NCI-H82 treated with DMSO at 0.1 percent for 48 hours (cell line): Measurements from ENCODE around the gene HACD1.
A peak's percentile ranks its signal among the peaks of the same experiment; 100 is the strongest.

Experiments
- DNase-seq: peaks from one replicate; lab custom pipeline; 2025; ENCODE audit not compliant: unreplicated experiment; lab: John Stamatoyannopoulos, UW

The HACD1 gene, protein sequence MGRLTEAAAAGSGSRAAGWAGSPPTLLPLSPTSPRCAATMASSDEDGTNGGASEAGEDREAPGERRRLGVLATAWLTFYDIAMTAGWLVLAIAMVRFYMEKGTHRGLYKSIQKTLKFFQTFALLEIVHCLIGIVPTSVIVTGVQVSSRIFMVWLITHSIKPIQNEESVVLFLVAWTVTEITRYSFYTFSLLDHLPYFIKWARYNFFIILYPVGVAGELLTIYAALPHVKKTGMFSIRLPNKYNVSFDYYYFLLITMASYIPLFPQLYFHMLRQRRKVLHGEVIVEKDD

DNA sequence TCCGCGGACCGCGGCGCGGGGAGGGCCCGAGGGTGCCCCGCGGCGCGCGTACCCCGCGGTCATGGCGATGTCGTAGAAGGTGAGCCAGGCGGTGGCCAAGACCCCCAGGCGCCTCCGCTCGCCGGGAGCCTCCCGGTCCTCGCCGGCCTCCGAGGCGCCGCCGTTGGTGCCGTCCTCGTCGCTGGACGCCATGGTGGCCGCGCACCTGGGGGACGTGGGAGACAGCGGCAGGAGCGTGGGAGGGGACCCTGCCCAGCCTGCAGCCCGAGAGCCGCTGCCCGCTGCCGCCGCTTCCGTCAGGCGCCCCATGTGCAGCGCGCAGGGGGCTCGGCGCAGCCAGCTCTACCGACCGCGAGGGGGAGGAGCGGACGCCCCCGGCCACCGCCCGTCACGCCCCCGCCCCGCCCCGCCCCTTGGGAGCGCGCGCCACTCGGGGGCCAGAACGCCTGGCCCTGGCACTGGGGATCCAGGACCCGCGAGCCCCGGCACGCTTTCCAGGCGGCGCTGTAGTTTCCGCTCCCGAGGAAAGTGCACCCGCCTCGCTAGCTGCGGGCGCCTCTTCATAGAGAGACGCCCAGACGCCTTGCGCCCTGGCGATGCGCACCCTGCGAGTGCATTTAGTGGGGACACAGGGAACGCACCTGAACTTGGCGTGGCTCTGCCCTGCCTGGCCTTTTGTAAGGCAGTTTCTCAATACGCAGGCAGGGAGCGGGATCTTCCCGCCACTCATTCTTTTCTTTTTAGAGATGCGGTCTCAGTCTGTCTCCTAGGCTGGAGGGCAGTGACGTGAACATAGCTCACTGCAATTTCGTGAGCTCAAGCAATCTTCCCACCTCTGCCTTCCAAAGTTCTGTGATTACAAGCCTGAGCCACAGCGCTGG, at the start of gene HACD1:
HACD1 (minus strand) TSS at position 344 of the 881 bp plus-strand sequence; CDS start at position 309, 35 bp downstream.
- peak; percentile 55 for DNase-seq

DNA sequence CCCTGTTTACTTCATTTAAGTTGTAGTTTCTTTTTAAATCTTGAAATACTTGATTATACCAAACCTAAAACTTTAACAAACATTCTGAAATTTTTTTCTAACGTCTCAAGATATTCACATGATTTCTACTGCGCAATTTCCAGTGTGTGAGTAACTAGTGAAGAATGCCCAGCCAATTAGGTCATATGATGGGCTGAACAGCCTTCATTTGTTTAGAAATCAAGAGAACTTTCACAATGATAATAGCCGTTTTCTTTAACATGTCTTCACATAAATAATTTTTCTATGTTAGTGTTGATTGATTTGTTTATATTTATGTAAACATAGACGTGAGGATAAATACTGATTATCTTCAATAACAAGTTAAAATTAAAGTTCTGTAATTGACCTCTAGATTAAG, 48.6 kb upstream of the HACD1 start:
- no peak for DNase-seq

DNA sequence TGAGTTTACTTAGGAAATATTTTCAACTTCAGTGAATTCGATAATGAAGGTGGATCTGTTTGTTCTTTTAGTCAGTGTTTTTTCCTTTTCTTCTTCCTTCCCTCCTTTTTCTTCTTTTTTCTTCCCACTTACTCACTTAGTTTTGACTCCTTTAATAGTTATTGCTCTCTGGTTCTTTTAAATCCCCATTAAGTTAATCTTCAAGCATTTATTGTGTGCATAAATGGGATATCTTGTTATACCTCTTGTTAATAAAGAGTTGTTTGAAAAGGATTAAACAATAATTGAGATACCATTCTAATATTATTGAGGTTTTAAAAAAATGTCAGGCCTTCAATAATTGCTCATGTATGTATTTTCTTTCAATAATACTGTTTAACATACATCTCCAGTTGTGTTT, 46.3 kb upstream of the HACD1 start:
- DNase-seq: no peak

DNA sequence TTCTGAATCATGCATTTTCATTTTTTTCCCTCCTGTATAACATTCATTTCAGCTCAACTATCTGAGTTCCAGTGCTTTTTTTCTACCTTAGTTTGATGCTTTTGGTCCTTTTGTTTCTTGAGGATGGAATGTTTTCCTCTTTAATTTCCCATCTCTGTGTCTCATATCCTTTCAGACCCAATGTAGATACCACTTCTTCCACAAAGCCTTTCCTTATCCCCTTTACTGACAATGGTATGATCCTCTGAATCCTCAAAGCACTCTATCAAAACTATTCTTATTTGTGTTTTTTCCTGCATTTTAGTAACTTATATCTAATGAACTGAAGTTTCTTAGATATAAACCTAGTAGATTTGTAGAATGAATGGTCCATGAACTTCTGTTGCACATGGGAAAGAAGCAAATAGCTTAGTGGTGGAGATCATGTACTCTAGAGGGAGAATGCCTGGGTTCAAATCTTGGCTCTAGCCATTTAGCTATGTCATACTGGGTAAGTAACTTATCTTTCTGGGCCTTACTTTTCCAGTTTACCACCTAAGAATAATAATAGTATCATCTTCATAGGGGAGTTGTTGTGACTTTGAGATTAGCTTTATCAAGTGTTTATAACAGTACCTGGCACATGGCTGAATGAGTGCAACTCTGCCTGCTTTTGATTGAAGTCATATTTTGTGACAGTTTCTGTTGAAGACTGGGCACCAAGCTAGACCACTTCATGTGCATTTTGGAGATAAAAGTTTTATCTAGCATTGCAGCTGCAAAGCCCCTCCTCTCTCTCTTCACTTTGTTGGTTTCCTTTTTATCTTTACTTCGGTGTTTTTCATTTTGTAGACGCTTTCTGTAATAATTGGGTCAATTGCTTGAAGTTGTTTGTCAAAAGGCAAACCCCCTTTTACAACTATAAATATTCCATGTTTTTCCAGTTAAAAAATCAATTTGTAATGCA, 45.3 kb upstream of the HACD1 start:
- no peak for DNase-seq

DNA sequence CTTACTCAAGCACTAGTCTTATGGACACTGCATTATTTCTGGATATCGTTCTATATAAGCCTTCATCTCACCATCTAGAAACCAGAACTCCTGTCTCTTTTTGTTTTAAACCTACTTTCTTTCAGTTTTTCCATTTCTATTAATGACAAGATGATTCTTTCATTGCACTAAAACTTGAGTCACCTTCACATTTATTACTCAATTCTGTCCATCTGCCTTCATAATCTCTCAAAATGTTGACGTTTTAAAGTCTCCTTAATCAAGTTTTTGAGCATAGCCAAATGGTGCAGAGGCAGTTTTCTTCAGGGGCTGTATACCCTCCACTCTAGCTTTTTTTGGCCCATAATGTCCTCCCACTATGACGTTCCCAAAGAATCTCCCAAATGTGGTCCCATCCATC, 44.3 kb upstream of the HACD1 start:
- DNase-seq: no peak

DNA sequence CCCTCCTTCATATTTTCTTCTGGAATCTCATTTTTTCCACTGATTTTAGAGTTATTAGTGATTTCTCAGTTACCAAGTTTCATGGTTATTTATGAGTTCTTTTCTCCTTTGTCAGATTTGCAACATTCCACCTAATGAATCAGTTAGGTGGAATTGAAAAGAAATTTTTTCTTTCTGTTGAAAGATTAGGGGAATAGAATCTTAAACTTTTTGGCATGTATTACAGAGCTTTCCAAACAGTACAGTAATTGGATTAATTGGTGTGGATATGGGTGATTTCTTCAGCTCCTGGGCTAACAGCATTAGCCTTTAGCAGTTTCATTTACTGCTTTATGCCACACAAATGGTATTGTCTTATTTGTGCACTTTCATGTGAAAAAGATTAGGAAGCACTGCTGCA, 43.7 kb upstream of the HACD1 start:
- peak; percentile 8 for DNase-seq

DNA sequence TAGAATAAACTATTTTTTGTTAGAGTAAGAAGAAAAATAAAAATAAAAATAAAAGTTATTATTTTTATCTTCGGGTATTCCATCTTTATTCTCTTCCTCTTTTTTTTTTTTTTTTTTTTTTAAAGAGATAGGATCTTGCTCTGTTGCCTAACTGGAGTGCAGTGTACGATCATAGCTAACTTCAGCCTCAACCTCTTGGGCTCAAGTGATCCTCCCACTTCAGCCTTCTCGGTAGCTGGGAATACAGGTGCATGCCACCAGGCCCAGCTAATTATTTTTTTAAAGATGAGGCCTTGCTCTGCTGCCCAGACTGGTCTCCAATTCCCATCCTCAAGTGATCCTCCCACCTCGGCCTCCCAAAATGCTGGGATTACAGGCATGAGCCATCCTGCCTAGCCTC, 42.2 kb upstream of the HACD1 start:
- no peak for DNase-seq

DNA sequence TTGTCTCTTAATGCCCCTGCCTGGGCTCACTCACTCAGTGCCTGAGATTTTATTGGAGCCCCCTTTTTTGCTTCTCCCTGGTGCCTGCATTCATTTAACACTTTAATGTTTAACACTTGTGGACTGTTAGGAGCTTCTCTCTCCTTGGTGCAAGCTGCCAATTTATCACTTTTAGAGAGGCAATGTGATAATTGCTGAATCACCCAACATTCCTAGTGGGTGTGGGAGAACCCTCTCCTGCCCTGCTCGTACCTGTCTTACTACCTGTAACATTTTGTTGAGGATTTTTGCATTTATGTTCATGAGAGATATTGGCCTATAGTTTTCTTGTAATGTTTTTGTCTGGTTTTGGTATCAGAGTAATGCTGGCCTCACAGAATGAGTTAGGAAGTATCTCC, 39.9 kb upstream of the HACD1 start:
- no peak for DNase-seq

DNA sequence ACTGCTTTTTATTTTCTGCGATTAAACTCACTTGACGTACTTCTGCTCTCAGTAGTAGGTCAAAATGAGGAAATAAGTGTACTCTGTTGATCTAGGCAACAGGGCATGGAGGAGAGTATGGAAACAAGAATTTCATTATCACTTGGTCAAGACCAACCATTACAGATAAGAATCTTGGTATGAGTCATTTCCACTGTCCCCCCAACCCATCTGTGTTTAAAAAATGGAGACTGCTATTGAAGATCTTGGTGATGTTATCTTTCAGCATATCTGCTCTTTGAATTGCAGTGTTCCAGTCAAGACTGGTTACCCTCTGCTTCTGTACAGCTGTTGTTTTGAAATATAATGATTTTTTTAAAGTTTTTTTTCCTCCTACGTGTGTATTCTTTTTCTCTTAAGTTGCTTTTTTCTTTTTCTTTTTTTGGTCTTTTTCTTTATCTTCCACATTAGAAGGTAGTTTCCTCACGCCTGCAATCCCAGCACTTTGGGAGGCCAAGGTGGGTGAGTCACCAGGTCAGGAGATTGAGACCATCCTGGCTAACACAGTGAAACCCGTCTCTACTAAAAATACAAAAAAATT, 38.5 kb upstream of the HACD1 start:
- DNase-seq: no peak

DNA sequence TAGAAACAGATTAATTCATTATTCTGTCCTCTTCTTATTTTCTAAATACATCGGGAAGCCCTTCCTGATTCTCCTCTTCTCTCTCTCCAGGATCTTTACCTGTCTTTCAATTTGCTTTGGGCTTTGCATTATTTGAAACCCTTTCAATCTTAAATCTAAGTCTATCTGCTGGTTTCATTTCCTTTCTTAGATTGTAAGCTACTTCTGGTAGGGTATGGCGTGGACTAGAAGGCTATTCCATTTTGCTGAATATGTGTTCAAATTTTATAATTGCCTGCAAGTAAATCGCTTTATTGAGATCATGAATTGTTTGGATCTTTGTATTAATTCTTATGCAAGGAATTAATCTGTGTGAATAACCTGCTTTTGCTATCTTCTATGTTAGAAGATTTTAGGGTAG, 37.8 kb upstream of the HACD1 start:
- no peak for DNase-seq

DNA sequence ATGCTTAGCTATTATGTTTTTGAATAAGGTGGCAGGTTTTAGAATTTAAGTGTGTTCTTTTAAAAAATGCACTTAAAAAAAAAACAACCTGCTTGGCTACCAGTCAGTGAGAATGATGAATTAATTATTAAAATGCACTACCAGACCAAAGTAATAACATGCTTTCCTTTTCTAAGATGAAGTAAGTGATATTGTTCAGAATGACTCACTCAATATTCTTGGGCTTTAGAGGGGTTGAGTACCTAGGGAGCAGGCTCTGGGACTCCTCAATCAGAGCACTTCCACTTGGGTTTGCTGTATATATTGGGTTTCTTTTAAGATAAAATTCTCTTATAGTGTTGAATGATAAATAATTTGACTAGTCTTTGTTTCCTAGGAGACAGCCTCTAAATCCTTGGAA, 35.4 kb upstream of the HACD1 start:
- no peak for DNase-seq

DNA sequence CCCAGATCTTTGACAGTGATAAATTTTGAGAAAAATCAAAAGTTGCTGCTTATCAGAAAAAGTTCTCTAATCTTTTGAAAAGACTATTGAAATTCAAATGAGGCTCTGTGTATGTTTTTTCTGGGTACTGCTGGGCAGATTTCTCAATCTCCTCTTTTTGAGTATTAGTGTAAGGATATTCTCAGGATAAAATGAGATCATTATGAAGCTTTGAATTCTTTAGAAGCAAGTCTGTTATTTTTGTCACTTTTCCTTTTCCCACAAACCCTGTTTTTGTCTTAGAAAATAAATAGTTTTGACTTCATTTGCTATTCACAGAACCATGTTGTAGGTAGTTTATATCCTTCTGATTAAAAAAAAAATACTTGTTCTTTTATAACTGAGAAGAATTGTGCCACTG, 34.7 kb upstream of the HACD1 start:
- no peak for DNase-seq

DNA sequence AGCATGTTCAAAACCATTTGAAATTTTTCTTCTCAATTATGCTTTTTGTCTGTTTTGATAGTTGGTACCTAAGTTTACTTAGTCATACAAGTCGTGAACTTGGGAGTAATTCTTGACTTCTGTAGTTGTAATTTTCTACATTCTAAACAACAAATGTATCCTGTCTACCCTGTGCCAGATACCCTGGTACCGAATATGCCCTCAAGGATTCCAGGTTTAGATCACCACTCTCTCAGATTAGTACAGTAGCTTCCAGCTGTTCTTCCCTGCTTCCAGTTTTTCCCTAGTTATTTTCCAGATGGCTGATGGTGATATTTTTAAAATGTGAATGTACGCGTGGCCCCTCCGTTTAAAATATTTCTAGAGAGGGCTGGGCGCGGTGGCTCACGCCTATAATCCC, 33.2 kb upstream of the HACD1 start:
- DNase-seq: no peak

DNA sequence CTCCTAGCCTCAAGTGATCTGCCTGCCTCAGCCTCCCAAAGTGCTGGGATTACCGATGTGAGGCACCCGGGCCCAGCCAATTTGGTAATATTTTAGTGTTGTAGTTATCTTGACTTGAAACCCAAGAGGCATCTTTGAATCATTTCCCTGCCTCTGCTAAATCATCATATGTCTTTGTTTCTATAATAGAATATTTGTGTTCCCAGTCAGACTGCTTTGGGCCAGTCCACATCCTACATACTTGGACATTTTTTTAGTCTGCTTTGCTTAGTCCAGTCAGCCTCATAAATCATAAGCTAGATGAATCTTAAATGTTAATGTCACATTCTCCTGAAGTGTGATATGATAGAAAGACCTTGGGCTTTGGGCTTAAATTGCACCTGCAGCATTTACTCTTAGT, 32.7 kb upstream of the HACD1 start:
- DNase-seq: no peak

DNA sequence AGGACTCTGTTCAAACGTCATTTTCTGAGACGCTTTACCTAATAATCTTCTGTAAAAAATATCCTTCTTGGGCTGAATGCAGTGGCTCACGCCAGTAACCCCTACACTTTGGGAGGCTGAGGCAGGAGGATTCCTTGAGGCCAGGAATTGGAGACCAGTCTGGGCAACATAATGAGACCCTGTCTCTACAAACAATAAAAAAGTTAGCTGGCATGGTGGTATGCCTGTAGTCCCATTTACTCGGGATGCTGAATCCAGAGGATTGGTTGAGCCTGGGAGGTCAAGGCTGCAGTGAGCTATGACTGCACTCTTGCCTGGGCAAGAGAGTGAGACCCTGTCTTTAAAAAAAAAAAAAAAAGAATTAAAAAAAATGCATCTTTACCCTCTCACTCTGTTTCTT, 31.9 kb upstream of the HACD1 start:
- DNase-seq: no peak

DNA sequence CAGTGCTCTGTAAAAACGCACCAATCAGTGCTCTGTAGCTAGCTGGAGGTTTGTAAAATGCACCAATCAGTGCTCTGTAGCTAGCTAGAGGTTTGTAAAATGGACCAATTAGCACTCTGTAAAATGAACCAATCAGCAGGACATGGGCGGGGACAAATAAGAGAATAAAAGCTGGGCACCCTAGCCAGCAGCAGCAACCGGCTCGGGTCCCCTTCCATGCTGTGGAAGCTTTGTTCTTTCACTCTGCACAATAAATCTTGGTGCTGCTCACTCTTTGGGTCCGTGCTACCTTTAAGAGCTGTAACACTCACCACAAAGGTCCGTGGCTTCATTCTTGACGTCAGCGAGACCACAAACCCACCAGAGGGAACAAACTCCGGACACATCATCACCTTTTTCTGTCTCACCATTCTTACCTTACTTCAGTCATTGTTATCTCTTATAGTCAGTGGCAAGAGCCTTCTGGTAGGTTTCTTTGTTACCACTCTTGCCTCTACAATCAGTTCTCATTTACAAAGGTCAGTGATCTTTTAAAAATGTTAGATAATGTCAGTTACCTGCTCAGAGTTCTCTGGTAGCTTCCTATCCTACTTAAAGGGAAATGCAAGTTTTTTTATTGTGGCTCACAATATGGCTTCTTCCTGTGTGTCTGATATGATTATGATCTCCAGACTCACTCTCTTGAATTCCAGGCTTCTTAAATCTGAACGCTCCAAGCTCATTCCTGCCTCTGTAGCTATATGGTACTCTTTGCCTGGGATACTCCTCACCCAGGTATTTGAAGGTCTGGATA, 31.3 kb upstream of the HACD1 start:
- DNase-seq: no peak

DNA sequence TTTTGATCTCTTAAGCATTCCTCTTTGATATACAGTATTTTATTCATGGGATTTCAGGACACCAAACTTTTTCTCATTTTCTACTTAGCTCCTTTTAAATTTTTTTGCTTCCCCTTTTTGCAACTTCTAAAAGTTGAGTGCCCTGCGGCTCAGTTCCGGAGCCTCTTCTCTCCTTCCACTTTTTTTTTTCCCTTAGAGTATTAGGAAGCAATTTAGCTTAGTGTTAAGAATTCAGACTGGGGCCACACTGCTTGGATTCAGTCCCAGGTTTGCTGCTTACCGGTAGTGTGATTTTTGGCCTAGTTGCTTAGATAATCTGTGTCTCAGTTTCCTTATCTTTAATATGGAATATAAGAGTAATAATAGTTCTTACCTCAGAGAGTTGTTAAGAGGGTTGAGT, 30.2 kb upstream of the HACD1 start:
- DNase-seq: no peak

DNA sequence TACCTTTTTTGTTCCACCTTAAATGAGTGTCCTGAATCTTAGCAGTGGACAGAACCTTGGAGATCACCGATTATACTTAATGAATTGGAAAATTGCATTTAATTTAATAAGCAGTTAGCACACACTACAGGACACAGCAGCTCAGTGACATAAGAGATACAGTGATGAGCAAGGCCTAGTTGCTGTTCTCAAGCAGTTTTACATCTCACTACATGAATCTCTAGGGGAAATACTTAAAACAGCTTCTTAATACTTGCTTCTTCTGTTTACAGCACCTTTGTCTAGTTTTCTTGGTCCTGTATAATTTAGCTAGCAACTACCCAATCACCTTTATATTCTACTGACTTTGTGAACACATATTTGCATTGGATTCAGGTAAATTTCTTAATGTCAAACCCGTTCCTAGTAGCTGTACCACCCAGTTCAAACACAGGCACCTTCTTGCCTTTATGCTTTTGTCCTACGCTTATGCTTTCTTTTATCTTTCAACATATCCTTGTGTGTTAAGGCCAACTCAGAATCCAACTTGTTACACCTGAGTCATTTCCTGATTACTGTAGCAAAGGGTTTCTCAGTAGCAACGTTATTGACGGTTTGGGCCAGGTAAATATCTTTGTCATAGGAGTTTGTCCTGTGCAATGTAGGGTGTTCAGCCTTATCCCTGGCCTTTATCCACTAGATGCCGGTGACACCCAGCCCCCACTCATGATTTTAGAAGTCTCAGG, 28.6 kb upstream of the HACD1 start:
- DNase-seq: no peak

DNA sequence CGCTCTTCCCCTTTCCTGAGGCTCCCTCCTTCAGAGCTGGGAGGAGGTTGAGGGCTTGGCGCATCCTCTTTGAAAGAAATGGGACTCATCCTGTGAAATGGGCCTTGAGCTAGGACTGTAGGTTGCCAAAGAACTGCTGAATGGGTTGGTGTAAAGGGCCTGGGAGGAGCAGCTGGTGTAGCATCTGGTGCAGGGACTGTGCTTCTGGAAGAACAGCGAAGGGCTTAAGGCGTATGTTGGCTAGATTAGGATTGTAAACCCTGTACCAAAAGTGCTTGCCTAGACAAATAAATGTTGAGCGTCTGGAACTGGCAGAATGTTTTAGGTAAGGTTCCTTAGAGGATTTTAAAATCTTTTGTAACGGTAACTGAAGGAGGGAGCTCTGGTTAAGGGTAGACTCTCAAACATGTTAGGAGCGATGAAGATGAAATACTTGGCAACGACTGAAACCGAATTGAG, 27.3 kb upstream of the HACD1 start:
- peak; percentile 81 for DNase-seq
